ENCODE data around the gene CAPN2.

The CAPN2 gene

GRCh38 chr1:223700388-223700918, 11.9 kb upstream of the CAPN2 start:
- DNase-seq, result peak; percentile 64

GRCh38 chr1:223700942-223701637, 11.2 kb upstream of the CAPN2 start:
- in situ Hi-C loops (cut with HindIII; ENCODE audit: low pct_ligation_motif_present, low pct_unique_long_range_greater_than_20kb, low sequenced_read_pairs), result no loop called here
- peak; percentile 99 for DNase-seq

More at GRCh38 chr1:223700388-223700918, 11.9 kb upstream of the CAPN2 start:
- in situ Hi-C loops (cut with HindIII; ENCODE audit: low pct_ligation_motif_present, low pct_unique_long_range_greater_than_20kb, low sequenced_read_pairs), result no loop called here

- peak; percentile 74 for DNase-seq
- in situ Hi-C loops (cut with HindIII; ENCODE audit: low pct_ligation_motif_present, low pct_unique_long_range_greater_than_20kb, low sequenced_read_pairs), result no loop called here
These were observed 9.3 kb upstream of the CAPN2 start for GRCh38 chr1:223702735-223703667.

- no peak for DNase-seq
- in situ Hi-C loops (cut with HindIII; ENCODE audit: low pct_ligation_motif_present, low pct_unique_long_range_greater_than_20kb, low sequenced_read_pairs), result no loop called here
These were observed 8.7 kb upstream of the CAPN2 start for GRCh38 chr1:223703668-223704013.

GRCh38 chr1:223704921-223705878, 7.1 kb upstream of the CAPN2 start:
- peak; percentile 46 for DNase-seq
- in situ Hi-C loops (cut with HindIII; ENCODE audit: low pct_ligation_motif_present, low pct_unique_long_range_greater_than_20kb, low sequenced_read_pairs), result no loop called here

GRCh38 chr1:223706077-223706973, 6.0 kb upstream of the CAPN2 start:
- DNase-seq, result peak; percentile 75
- in situ Hi-C loops (cut with HindIII; ENCODE audit: low pct_ligation_motif_present, low pct_unique_long_range_greater_than_20kb, low sequenced_read_pairs), result no loop called here

- peak; percentile 98 for DNase-seq
- in situ Hi-C loops (cut with HindIII; ENCODE audit: low pct_ligation_motif_present, low pct_unique_long_range_greater_than_20kb, low sequenced_read_pairs), result no loop called here
These were observed 4.9 kb upstream of the CAPN2 start for GRCh38 chr1:223707256-223708000.

- peak; percentile 88 for DNase-seq
- in situ Hi-C loops (cut with HindIII; ENCODE audit: low pct_ligation_motif_present, low pct_unique_long_range_greater_than_20kb, low sequenced_read_pairs), result no loop called here
These were observed 4.4 kb upstream of the CAPN2 start for GRCh38 chr1:223708001-223708359.

- no peak for DNase-seq
- in situ Hi-C loops (cut with HindIII; ENCODE audit: low pct_ligation_motif_present, low pct_unique_long_range_greater_than_20kb, low sequenced_read_pairs), result no loop called here
These were observed 3.6 kb upstream of the CAPN2 start for GRCh38 chr1:223708651-223709268.

- in situ Hi-C loops (cut with HindIII; ENCODE audit: low pct_ligation_motif_present, low pct_unique_long_range_greater_than_20kb, low sequenced_read_pairs), result no loop called here
- peak; percentile 53 for DNase-seq
These were observed 2.7 kb upstream of the CAPN2 start for GRCh38 chr1:223709598-223709997.

GRCh38 chr1:223710179-223711133, 1.9 kb upstream of the CAPN2 start:
- in situ Hi-C loops (cut with HindIII; ENCODE audit: low pct_ligation_motif_present, low pct_unique_long_range_greater_than_20kb, low sequenced_read_pairs), result no loop called here

GRCh38 chr1:223711173-223711572, 1.2 kb upstream of the CAPN2 start:
- DNase-seq, result no peak
- in situ Hi-C loops (cut with HindIII; ENCODE audit: low pct_ligation_motif_present, low pct_unique_long_range_greater_than_20kb, low sequenced_read_pairs), result no loop called here

More at GRCh38 chr1:223710179-223711133, 1.9 kb upstream of the CAPN2 start:
- DNase-seq, result no peak

GRCh38 chr1:223711747-223712193, 569 bp upstream of the CAPN2 start:
- in situ Hi-C loops (cut with HindIII; ENCODE audit: low pct_ligation_motif_present, low pct_unique_long_range_greater_than_20kb, low sequenced_read_pairs), result no loop called here
- DNase-seq, result no peak

- in situ Hi-C loops (cut with HindIII; ENCODE audit: low pct_ligation_motif_present, low pct_unique_long_range_greater_than_20kb, low sequenced_read_pairs), result no loop called here
- DNase-seq, result no peak
These were observed 623 bp downstream of the CAPN2 start for GRCh38 chr1:223712850-223713474.

All from ACHN (cell line).